GM18517 (cell line): ENCODE measurements around the gene GPBP1.
A peak's percentile ranks its signal among the peaks of the same experiment; 100 is the strongest.

Experiments used
- ATAC-seq: cut with Tn5 transposase; IDR thresholded peaks from one replicate; pipeline ENCODE4 v1.9.1; 2021; ENCODE audit warnings: mild to moderate bottlenecking, moderate library complexity; ENCODE audit not compliant: unreplicated experiment

GPBP1 gene

GRCh38 chr5:57209316-57210040, 35.6 kb downstream of the GPBP1 start:
- no peak for ATAC-seq

DNA sequence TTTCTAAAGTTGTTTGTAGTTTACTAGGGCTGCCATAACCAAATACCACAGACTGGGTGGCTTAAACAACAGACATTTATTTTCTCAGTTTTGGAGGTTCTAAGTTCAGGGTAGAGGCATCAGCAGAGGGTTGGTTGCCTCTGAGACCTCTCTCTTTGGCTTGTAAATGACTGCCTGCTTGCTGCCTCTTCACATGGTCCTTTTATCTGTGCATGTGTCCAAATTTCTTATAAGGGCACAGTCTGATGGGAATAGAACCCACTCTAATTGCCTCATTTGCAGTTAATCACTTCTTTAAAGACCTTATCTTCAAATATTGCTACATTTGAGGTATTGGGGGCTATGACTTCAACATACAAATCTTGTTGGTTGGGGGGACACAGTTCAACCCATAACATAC, 36.8 kb downstream of the GPBP1 start:
- ATAC-seq = no peak

- no peak for ATAC-seq
Observed at GRCh38 chr5:57211039-57211438, 37.2 kb downstream of the GPBP1 start.

GRCh38 chr5:57215629-57216195, 41.9 kb downstream of the GPBP1 start:
- ATAC-seq = no peak

DNA sequence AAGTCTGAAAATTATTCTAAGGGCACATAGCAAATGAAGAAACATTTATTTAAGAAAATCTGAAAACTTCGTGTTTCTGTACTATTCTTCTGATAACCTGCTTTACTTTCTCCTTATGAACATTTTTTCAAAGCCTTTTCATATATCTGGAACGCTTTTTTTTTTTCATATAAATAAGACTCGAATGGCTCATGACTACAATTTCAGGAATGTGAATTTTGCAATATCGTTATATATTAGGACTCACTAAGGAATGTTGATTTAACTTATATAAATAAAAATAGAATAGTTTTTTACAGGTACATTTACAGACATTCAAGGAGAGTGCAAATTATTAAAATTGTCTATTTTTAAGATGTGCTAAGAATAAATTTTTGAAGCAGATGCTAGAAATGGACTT, 42.9 kb downstream of the GPBP1 start:
- no peak for ATAC-seq

- no peak for ATAC-seq
Observed at GRCh38 chr5:57219386-57219785, 45.5 kb downstream of the GPBP1 start.

GRCh38 chr5:57221049-57221568, 47.2 kb downstream of the GPBP1 start:
- ATAC-seq = no peak

DNA sequence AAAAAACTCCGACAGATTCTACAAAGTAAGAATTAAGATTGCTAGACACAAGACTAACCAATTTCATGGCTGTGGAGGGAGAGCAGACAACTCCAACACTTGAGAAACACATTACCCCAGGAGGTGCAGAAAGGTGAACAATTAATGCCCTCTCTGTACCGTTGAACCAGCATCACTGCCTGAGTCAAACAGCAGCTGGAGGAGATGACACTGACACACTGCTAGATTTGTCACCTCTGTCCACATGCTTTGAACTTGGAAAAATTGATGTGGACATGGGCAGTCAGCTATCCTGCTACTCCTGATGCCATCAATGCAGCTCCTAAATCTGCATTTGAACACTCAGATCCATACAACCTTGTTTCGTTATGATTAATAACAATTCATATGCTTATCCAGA, 51.7 kb downstream of the GPBP1 start:
- no peak for ATAC-seq

GRCh38 chr5:57229313-57229712, 55.5 kb downstream of the GPBP1 start:
- ATAC-seq = no peak

GRCh38 chr5:57231607-57232006, 57.7 kb downstream of the GPBP1 start:
- no peak for ATAC-seq

GRCh38 chr5:57232293-57233033, 58.6 kb downstream of the GPBP1 start:
- ATAC-seq = no peak

GRCh38 chr5:57243286-57244137, 69.7 kb downstream of the GPBP1 start:
- ATAC-seq = peak; percentile 83

- no peak for ATAC-seq
Observed at GRCh38 chr5:57244331-57244730, 70.5 kb downstream of the GPBP1 start.

DNA sequence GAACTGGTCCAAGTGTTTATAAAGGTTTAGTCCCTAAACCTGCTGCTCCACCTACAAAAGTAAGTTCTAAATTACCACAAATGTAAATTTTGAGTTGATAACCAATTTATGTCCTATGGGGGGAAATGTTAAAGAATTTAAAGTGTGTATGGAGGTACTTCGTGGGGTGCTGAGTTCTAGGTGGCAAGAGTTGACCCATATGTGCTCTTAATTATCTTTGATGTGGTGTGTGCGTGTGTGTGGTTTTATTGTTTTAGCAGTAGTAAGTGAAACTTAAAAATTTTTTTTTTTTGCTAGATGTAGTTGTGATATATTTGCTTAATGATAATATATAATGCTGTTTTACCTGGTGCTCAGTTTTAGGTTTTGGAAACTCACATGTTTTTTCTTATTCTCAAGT, 72.6 kb downstream of the GPBP1 start:
- ATAC-seq = no peak

GRCh38 chr5:57247765-57248164, 73.9 kb downstream of the GPBP1 start:
- ATAC-seq = no peak

GRCh38 chr5:57249265-57249874, 75.5 kb downstream of the GPBP1 start:
- ATAC-seq = no peak

GRCh38 chr5:57258052-57258451, 84.2 kb downstream of the GPBP1 start:
- no peak for ATAC-seq

GRCh38 chr5:57258943-57259342, 85.1 kb downstream of the GPBP1 start:
- no peak for ATAC-seq

DNA sequence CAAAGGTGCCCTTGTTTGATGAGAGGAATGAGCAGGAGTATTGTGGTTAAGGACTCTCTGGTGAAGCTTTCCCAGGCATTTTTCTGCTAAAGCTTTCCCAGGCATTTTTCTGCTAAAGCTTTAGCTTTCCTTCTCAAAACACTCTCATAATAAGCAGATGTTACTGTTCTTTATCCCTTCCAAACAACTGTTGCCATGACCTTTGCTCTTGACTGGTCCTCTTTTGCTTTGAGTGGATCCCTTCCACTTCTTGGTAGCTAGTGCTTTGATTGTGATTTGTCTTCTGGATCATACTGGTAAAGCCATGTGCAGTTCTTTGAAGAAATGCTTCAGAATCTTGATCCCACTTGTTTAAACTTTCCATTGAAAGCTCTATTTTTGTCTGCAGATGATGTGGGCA, 85.8 kb downstream of the GPBP1 start:
- ATAC-seq = no peak

GRCh38 chr5:57262541-57262940, 88.7 kb downstream of the GPBP1 start:
- ATAC-seq = no peak

DNA sequence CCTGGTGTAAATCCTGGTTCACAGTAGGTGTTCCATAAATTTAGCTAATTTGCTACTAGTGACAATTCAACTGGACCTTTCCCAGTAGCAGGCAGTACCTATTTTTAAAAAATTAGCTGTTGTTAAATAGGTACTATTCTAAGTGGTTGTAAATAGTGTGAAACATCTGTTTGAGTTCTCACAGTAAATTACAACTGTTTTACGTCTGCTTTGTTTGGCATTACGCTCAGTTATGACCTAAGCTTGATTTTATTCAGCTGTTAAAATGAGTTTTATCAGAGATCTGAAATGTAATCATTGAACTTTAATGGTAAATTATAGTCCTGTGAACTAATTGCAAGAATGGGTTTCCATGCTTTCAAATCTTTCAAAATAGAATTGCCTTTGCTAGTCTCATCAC, 93.9 kb downstream of the GPBP1 start:
- ATAC-seq = no peak
